H1 (cell line): ENCODE data around the gene SPECC1. TPM values are rescaled to one million over a fixed set of nuclear protein-coding genes. Genes with fewer than 3 reads are reported as not detected.

Source experiments
- CTCF ChIA-PET: fragments of 300-600 bp; sonication (Branson Sonifier 250); formaldehyde crosslinking; loops from one replicate; lab custom pipeline; 2021; ENCODE audit not compliant: partially characterized antibody; lab: Charles Lee
- POLR2A ChIA-PET: fragments of 300-600 bp; sonication (Branson Sonifier 250); formaldehyde crosslinking; loops from one replicate; lab custom pipeline; 2021; ENCODE audit warnings: inconsistent platforms; ENCODE audit not compliant: partially characterized antibody; lab: Charles Lee
- DNase-seq, 2 experiments: peaks; one replicate each; pipeline versions ENCODE4 v3.0.0 to v3.0.0-alpha.2; 2010 to 2022; ENCODE audit warnings: low spot score in 2 of 2, low read depth in 1 of 2, mixed read lengths in 1 of 2
- FAIRE-seq: peaks from 2 replicates; lab custom pipeline; 2011; peaks lifted over from hg19 to GRCh38; lab: Jason Lieb, UNC
- H2AFZ ChIP-seq: 2 replicates; pipeline ENCODE4 v1.8.1; 2012; ENCODE audit warnings: low read length, inconsistent platforms
- H2AK5ac ChIP-seq: 2 replicates; pipeline ENCODE4 v1.6.1; 2013; ENCODE audit warnings: low read depth, low read length
- H2BK120ac ChIP-seq: replicated peaks from 2 replicates; pipeline ENCODE3; 2013; ENCODE audit warnings: low read depth, low read length, inconsistent platforms
- H2BK12ac ChIP-seq: 2 replicates; pipeline ENCODE4 v1.6.1; 2013; ENCODE audit warnings: low read depth, low read length
- H2BK15ac ChIP-seq: 2 replicates; pipeline ENCODE4 v1.6.1; 2013; ENCODE audit warnings: low read length
- H2BK20ac ChIP-seq: 2 replicates; pipeline ENCODE4 v1.6.1; 2013; ENCODE audit warnings: low read length
- H2BK5ac ChIP-seq: 2 replicates; pipeline ENCODE4 v1.6.1; 2013; ENCODE audit warnings: low read depth, low read length
- H3K14ac ChIP-seq: 2 replicates; pipeline ENCODE4 v1.6.1; 2013; ENCODE audit warnings: inconsistent platforms; ENCODE audit not compliant: insufficient read length
- H3K18ac ChIP-seq: 2 replicates; pipeline ENCODE4 v1.6.1; 2013; ENCODE audit warnings: low read length; ENCODE audit errors: extremely low read depth
- H3K23ac ChIP-seq: 2 replicates; pipeline ENCODE4 v1.6.1; 2013; ENCODE audit warnings: inconsistent platforms; ENCODE audit not compliant: insufficient read length
- H3K23me2 ChIP-seq: 2 replicates; pipeline ENCODE4 v1.6.1; 2013; ENCODE audit warnings: low read depth, low read length
- H3K27ac ChIP-seq: 2 replicates; pipeline ENCODE4 v1.6.1; 2011; ENCODE audit warnings: low read depth, low read length, inconsistent platforms
- H3K27me3 ChIP-seq, 4 experiments: replicated peaks in 1 of 4; 1 replicate in 1 of 4; 2 replicates in 3 of 4; pipeline versions ENCODE4 v1.6.1 to v1.8.1; 2011 to 2013; ENCODE audit warnings: low read length in 3 of 4, mild to moderate bottlenecking in 3 of 4, inconsistent platforms in 2 of 4, mixed read lengths in 2 of 4, moderate library complexity in 1 of 4; ENCODE audit not compliant: control insufficient read depth in 3 of 4, insufficient read depth in 3 of 4; ENCODE audit errors: extremely low read depth in 1 of 4
- H3K36me3 ChIP-seq, 4 experiments: 2 replicates each; pipeline versions ENCODE4 v1.6.1 to v1.8.1; 2011 to 2013; ENCODE audit warnings: mild to moderate bottlenecking in 4 of 4, low read length in 3 of 4, moderate library complexity in 2 of 4, control low read depth in 1 of 4, inconsistent platforms in 1 of 4; ENCODE audit not compliant: insufficient read depth in 4 of 4, control insufficient read depth in 2 of 4
- H3K4ac ChIP-seq: replicated peaks from 2 replicates; pipeline ENCODE3; 2013; ENCODE audit warnings: low read length, low read depth, mixed read lengths, inconsistent platforms; ENCODE audit not compliant: insufficient read length
- H3K4me1 ChIP-seq, 4 experiments: replicated peaks in 1 of 4; 1 replicate in 1 of 4; 2 replicates in 3 of 4; pipeline versions ENCODE4 v1.6.1 to v1.8.1; 2011 to 2013; ENCODE audit warnings: low read length in 3 of 4, inconsistent platforms in 2 of 4, mixed read lengths in 1 of 4; ENCODE audit not compliant: insufficient read depth in 4 of 4, control insufficient read depth in 3 of 4
- H3K4me2 ChIP-seq, 2 experiments: 2 replicates each; pipeline versions ENCODE4 v1.6.1 to v1.8.1; 2011 to 2013; ENCODE audit warnings: low read depth in 2 of 2, low read length in 2 of 2, control low read depth in 1 of 2, inconsistent platforms in 1 of 2, mild to moderate bottlenecking in 1 of 2; ENCODE audit not compliant: insufficient read depth in 1 of 2
- H3K4me3 ChIP-seq, 4 experiments: fragments of 200-600, 300-600 bp in 1 of 4; sonication (generic), shearing (Covaris generic), sonication (Bioruptor Twin) in 1 of 4; 2 replicates each; pipeline versions ENCODE4 v1.5.1 to v1.8.1; 2011 to 2016; ENCODE audit warnings: low read length in 4 of 4, low read depth in 3 of 4, control low read depth in 2 of 4, inconsistent platforms in 2 of 4, mild to moderate bottlenecking in 2 of 4, mixed read lengths in 1 of 4, moderate library complexity in 1 of 4; ENCODE audit not compliant: insufficient read depth in 2 of 4; ENCODE audit errors: extremely low read depth in 1 of 4
- H3K56ac ChIP-seq: replicated peaks from 2 replicates; pipeline ENCODE3; 2013; ENCODE audit warnings: low read depth, mild to moderate bottlenecking, mixed read lengths, low read length, inconsistent platforms; ENCODE audit not compliant: insufficient read length
- H3K79me1 ChIP-seq: 2 replicates; pipeline ENCODE4 v1.6.1; 2013; ENCODE audit warnings: low read depth, low read length, control low read depth
- H3K79me2 ChIP-seq, 2 experiments: 2 replicates each; pipeline versions ENCODE4 v1.6.1 to v1.8.1; 2012 to 2013; ENCODE audit warnings: low read length in 2 of 2, mild to moderate bottlenecking in 2 of 2, inconsistent platforms in 1 of 2; ENCODE audit not compliant: insufficient read depth in 2 of 2, control insufficient read depth in 1 of 2
- H3K9ac ChIP-seq, 4 experiments: replicated peaks in 1 of 4; 1 replicate in 1 of 4; 2 replicates in 3 of 4; pipeline versions ENCODE4 v1.6.1 to v1.8.1; 2011 to 2013; ENCODE audit warnings: low read depth in 3 of 4, low read length in 3 of 4, control low read depth in 2 of 4, mild to moderate bottlenecking in 2 of 4, moderate library complexity in 2 of 4, inconsistent platforms in 1 of 4; ENCODE audit errors: extremely low read depth in 1 of 4
- H3K9me3 ChIP-seq, 2 experiments: 2 replicates each; pipeline versions ENCODE4 v1.6.1 to v1.8.1; 2012 to 2013; ENCODE audit warnings: mild to moderate bottlenecking in 2 of 2, moderate library complexity in 2 of 2, control low read depth in 1 of 2, inconsistent platforms in 1 of 2, low read depth in 1 of 2, low read length in 1 of 2, mixed read lengths in 1 of 2; ENCODE audit not compliant: insufficient read depth in 2 of 2
- H4K20me1 ChIP-seq, 2 experiments: replicated peaks in 1 of 2; 2 replicates each; pipeline versions ENCODE3 to v1.8.1; 2011 to 2013; ENCODE audit warnings: inconsistent platforms in 2 of 2, low read length in 2 of 2, mild to moderate bottlenecking in 1 of 2; ENCODE audit not compliant: insufficient read depth in 2 of 2, control insufficient read depth in 1 of 2
- H4K5ac ChIP-seq: 2 replicates; pipeline ENCODE4 v1.6.1; 2013; ENCODE audit warnings: low read length, low read depth, mixed read lengths, inconsistent platforms; ENCODE audit not compliant: insufficient read length
- H4K8ac ChIP-seq: 2 replicates; pipeline ENCODE4 v1.8.0; 2013; ENCODE audit warnings: mild to moderate bottlenecking, moderate library complexity, low read length, inconsistent platforms; ENCODE audit not compliant: insufficient read depth; ENCODE audit errors: extremely low read depth
- H4K91ac ChIP-seq: replicated peaks from 2 replicates; pipeline ENCODE3; 2013; ENCODE audit warnings: low read length, mixed read lengths, inconsistent platforms; ENCODE audit not compliant: insufficient read length
- CREB1 ChIP-seq: IDR thresholded peaks from 2 replicates; pipeline ENCODE4 v1.6.1; 2012; ENCODE audit warnings: inconsistent platforms
- JUN ChIP-seq: IDR thresholded peaks from 2 replicates; pipeline ENCODE4 v1.6.1; 2011; ENCODE audit warnings: low read depth, mild to moderate bottlenecking, improper control_type of control experiment, low read length
- RNF2 ChIP-seq: fragments of 200-900, 300-1000 bp; sonication (generic); IDR thresholded peaks from 2 replicates; pipeline ENCODE4 v1.7.1; 2016; ENCODE audit warnings: borderline replicate concordance, low read depth, mild to moderate bottlenecking, antibody characterized with exemption, low read length; ENCODE audit not compliant: poor library complexity, severe bottlenecking; ENCODE audit errors: missing control alignments
- WGBS, 2 experiments: shearing (Covaris generic) in 1 of 2; methylation state at CpG; one replicate each; pipeline versions ENCODE4 v1.1.6 to v1.1.7; 2013 to 2015; ENCODE audit warnings: low lambda C conversion rate in 2 of 2, mixed read lengths in 2 of 2, inconsistent platforms in 1 of 2, low coverage in 1 of 2, missing lambda C conversion rate in 1 of 2; ENCODE audit not compliant: insufficient replicate concordance in 2 of 2, insufficient coverage in 1 of 2, insufficient read length in 1 of 2; ENCODE audit errors: extremely low coverage in 1 of 2, missing lambda C conversion rate in 1 of 2; 5-methylcytosine and 5-hydroxymethylcytosine counted together
- polyA plus RNA-seq, 7 experiments: library from polyadenylated mRNA; depleted of rRNA in 3 of 7; stranded (reverse) in 5 of 7; unstranded in 2 of 7; fragments of >200 nt in 5 of 7; fragments of 200-250 nt in 2 of 7; gene quantifications; 1 replicate in 5 of 7; 2 replicates in 1 of 7; 4 replicates in 1 of 7; pipeline versions ENCODE4 v1.2.1 to v1.2.3, GENCODE V29; 2011 to 2013; ENCODE audit warnings: missing spikeins in 2 of 7, mixed read lengths in 2 of 7
- total RNA-seq: library from RNA; stranded (reverse); fragmentation: NEBNext Ultra II Directional; extraction: Animal tissue kit (Norgen Biotek cat#: 25700); gene quantifications from 2 replicates; pipeline ENCODE4 v1.2.1, GENCODE V29; 2021
- TF ChIP-seq, protein P1 (sequence below): IDR thresholded peaks from 2 replicates; pipeline ENCODE4 v1.6.1; 2012; ENCODE audit warnings: low read length, inconsistent platforms

Gene SPECC1
- total and polyA plus RNA-seq, 2 of the 8 experiments (the other 6 are each of a cell fraction or from before 2014, with no cell fraction given): 35.8 to 87.9 TPM

DNA sequence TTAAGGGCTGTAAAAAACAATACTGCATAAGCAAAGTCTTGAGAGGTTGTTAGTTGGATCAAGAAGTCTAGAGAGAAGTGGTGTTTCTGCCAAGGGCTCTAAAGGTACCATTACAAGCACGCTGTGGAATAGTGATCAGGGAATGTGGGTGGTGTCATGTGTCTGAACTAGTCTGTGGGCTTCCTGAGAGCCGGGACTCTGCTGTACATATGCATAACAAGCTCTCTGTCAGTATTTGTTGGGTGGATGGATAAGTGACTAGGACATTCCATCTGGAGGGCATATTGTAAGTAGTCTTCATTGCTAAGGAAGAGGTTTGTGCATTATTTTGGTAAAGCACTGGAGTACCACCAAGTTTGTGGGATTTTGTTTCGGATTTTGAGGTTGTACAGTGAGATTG, 248.6 kb downstream of the SPECC1 start:
- no peak overlapping the region for H2AFZ ChIP-seq
- no peak overlapping the region for H3K4me3 ChIP-seq
- H3K4me2 ChIP-seq: no peak overlapping the region
- H3K27ac ChIP-seq: no peak overlapping the region
- no peak overlapping the region for H4K91ac ChIP-seq
- no peak overlapping the region for H3K9ac ChIP-seq
- no peak overlapping the region for H2BK15ac ChIP-seq
- CTCF ChIA-PET: no interaction called here
- H2BK5ac ChIP-seq: no peak overlapping the region
- peaks cover 0 to 4% (median 0%) of the 10 kb centered on the region in 4 experiments; a peak in 2 of 7 replicates for H3K4me1 ChIP-seq
- 89% methylated on average over 3 of the region's 3 CpGs; no CpG with 5 or more reads in 1 of the 2 experiments for WGBS, 2 experiments
- H4K8ac ChIP-seq: no peak overlapping the region
- no peak overlapping the region for H2AK5ac ChIP-seq
- POLR2A ChIA-PET: no interaction called here
- peaks cover 0 to 1% of the 10 kb centered on the region in 2 experiments for H4K20me1 ChIP-seq
- no peak for DNase-seq
- H2BK120ac ChIP-seq: no peak overlapping the region
- no peaks in the 10 kb centered on the region for H3K9me3 ChIP-seq
- H2BK20ac ChIP-seq: no peak overlapping the region
- peaks cover 2% of the 10 kb centered on the region; the same call in 1 of the 2 replicates for H3K79me1 ChIP-seq
- H3K23me2 ChIP-seq: no peaks in the 10 kb centered on the region
- no peak for FAIRE-seq
- no peak overlapping the region for H3K14ac ChIP-seq
- no peak overlapping the region for H3K56ac ChIP-seq
- H3K79me2 ChIP-seq: no peaks in the 10 kb centered on the region
- H2BK12ac ChIP-seq: no peak overlapping the region
- no peak overlapping the region for H3K4ac ChIP-seq
- no peaks in the 10 kb centered on the region for H3K27me3 ChIP-seq
- no peak overlapping the region for H3K23ac ChIP-seq
- TF ChIP-seq, protein P1, sequence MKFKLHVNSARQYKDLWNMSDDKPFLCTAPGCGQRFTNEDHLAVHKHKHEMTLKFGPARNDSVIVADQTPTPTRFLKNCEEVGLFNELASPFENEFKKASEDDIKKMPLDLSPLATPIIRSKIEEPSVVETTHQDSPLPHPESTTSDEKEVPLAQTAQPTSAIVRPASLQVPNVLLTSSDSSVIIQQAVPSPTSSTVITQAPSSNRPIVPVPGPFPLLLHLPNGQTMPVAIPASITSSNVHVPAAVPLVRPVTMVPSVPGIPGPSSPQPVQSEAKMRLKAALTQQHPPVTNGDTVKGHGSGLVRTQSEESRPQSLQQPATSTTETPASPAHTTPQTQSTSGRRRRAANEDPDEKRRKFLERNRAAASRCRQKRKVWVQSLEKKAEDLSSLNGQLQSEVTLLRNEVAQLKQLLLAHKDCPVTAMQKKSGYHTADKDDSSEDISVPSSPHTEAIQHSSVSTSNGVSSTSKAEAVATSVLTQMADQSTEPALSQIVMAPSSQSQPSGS: no peak
- TF ChIP-seq RNF2 (no peak), JUN (no peak), CREB1 (no peak)
- TF ChIP-seq, all 59 proteins: peak for 0
- no peak overlapping the region for H3K18ac ChIP-seq
- H4K5ac ChIP-seq: no peak overlapping the region
- H3K36me3 ChIP-seq: peaks cover 9 to 36% (median 23%) of the 10 kb centered on the region in 4 experiments
